RWPE2 (cell line): Measurements from ENCODE around the gene GLMN.

Experiments used
- ATAC-seq: fragments of 200-7000 bp; cut with Tn5 transposase; 3 replicates; pipeline ENCODE4 v1.9.1; 2021; ENCODE audit warnings: low read depth
- DNase-seq: peaks from one replicate; pipeline ENCODE4 v3.0.0-alpha.2; 2020; ENCODE audit warnings: low spot score
- H3K27ac ChIP-seq: fragments of 450-650 bp; 2 replicates; pipeline ENCODE4 v1.5.1; 2017; ENCODE audit warnings: mild to moderate bottlenecking; ENCODE audit not compliant: poor library complexity, severe bottlenecking
- H3K27me3 ChIP-seq: fragments of 250-450 bp; sonication (Bioruptor Pico); 2 replicates; pipeline ENCODE4 v1.5.1; 2021; ENCODE audit warnings: mild to moderate bottlenecking, moderate library complexity; ENCODE audit not compliant: insufficient read depth, poor library complexity, severe bottlenecking
- H3K36me3 ChIP-seq: fragments of 250-450 bp; sonication (Bioruptor Pico); 2 replicates; pipeline ENCODE4 v1.5.1; 2020; ENCODE audit warnings: low read depth, mild to moderate bottlenecking, moderate library complexity
- H3K4me1 ChIP-seq: fragments of 250-450 bp; sonication (Bioruptor Pico); 2 replicates; pipeline ENCODE4 v1.5.1; 2021; ENCODE audit warnings: mild to moderate bottlenecking, moderate library complexity; ENCODE audit not compliant: insufficient read depth, poor library complexity, severe bottlenecking
- H3K4me3 ChIP-seq: fragments of 250-450 bp; sonication (Bioruptor Pico); 2 replicates; pipeline ENCODE4 v1.5.1; 2021; ENCODE audit warnings: mild to moderate bottlenecking, moderate library complexity; ENCODE audit not compliant: severe bottlenecking
- H3K9me3 ChIP-seq: fragments of 250-450 bp; sonication (Bioruptor Pico); 2 replicates; pipeline ENCODE4 v1.5.1; 2021; ENCODE audit warnings: mild to moderate bottlenecking, moderate library complexity; ENCODE audit not compliant: severe bottlenecking
- TF ChIP-seq, protein P1 (sequence below): fragments of 450-650 bp; IDR thresholded peaks from one replicate; pipeline ENCODE4 v1.5.1; 2017; ENCODE audit warnings: mild to moderate bottlenecking, moderate library complexity; ENCODE audit not compliant: poor library complexity, severe bottlenecking

Gene GLMN

DNA sequence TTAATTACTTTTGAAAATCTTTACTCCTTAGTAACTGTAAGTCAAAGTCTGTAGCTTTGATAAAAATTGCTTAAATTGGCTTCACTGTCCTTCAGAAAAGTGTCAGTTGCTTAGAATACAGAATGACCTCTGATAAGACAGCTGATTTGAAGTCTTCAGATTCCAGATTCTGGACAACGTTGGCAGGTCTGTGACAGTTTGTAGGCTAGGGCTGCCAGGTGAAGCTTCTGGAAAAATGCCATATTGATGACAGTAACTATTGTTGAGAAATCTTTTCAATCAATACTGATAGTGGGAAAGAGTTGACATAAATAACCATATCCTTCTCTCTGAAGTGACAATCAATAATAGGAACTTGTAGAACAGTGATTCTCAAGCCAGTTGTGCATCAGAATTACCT lies 41.4 kb upstream of the GLMN start:
- H3K36me3 ChIP-seq, result peaks cover 38% of the 10 kb centered on the region
- no peak overlapping the region for H3K4me3 ChIP-seq
- no peaks in the 10 kb centered on the region for H3K4me1 ChIP-seq
- H3K27me3 ChIP-seq, result no peaks in the 10 kb centered on the region
- DNase-seq (no peak), ATAC-seq (no peak)
- H3K27ac ChIP-seq, result no peak overlapping the region
- H3K9me3 ChIP-seq, result no peaks in the 10 kb centered on the region
- TF ChIP-seq, protein P1, sequence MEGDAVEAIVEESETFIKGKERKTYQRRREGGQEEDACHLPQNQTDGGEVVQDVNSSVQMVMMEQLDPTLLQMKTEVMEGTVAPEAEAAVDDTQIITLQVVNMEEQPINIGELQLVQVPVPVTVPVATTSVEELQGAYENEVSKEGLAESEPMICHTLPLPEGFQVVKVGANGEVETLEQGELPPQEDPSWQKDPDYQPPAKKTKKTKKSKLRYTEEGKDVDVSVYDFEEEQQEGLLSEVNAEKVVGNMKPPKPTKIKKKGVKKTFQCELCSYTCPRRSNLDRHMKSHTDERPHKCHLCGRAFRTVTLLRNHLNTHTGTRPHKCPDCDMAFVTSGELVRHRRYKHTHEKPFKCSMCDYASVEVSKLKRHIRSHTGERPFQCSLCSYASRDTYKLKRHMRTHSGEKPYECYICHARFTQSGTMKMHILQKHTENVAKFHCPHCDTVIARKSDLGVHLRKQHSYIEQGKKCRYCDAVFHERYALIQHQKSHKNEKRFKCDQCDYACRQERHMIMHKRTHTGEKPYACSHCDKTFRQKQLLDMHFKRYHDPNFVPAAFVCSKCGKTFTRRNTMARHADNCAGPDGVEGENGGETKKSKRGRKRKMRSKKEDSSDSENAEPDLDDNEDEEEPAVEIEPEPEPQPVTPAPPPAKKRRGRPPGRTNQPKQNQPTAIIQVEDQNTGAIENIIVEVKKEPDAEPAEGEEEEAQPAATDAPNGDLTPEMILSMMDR, result no peak

DNA sequence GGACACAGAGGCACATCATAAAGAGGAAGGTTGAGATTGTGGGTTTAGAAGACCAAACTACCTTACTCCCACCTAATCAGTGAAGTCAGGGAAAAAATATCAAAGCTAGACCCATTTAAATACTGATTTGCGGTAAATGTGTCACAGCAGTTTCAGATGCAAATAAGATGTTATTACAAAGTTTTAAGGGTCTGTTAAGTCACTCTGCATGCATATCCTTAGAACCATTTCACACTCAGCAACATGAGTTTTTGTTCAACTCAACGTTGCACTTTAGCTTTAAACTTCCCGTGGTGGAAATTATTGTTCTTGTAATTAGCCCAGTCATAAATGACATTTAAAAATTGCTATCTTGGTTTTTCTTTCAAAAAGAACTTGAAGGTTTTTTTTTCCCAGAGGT lies 34.9 kb upstream of the GLMN start:
- Histone ChIP-seq H3K27me3 (no peaks in the 10 kb centered on the region), H3K27ac (no peak overlapping the region), H3K4me1 (peaks cover 12% of the 10 kb centered on the region), H3K9me3 (peaks cover 2% of the 10 kb centered on the region), H3K4me3 (no peak overlapping the region), H3K36me3 (peaks cover 53% of the 10 kb centered on the region)
- DNase-seq (no peak), ATAC-seq (no peak)
- TF ChIP-seq, protein P1, result no peak

DNA sequence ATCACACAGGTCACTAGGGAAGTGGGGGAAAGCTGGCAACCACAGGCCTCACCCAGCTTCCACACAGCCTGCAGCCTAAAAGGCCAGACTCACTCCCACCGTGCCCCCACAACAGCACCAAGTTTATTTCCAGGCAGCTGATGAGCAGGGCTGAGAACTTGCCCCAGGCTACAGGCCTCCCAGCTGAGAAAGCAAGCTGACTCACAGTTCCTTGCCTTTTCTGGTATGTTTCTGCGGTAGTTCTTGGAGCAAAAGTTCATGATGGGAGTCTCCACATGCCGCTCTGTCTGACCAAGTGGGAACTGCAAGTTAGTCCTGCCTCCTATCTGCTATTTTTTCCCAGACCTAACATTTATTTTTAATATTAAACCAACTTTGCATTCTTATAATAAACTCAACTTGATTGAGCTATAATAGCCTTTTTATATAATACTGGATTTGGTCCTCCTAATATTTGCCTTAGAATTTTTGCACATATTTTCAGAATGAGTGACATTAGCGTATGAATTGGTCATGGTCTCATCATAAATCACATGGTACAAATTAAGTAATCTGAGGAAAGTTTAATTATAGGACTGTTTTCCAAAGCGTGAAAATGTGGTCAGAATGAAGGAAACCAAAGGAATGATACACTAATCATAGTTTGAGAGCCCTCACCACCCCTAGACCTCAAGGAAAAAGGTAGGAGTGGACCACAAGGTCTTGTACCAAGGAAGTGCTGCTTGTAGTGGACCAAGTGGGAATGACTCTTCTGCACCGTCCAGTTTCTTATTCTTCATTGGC lies 30.8 kb upstream of the GLMN start:
- ATAC-seq, result peak; percentile 91
- H3K4me3 ChIP-seq, result no peak overlapping the region
- H3K27ac ChIP-seq, result peak overlapping the region; percentile 38
- TF ChIP-seq, protein P1, result peak; percentile 10
- peaks cover 7% of the 10 kb centered on the region for H3K9me3 ChIP-seq
- peak; percentile 81 for DNase-seq
- H3K27me3 ChIP-seq, result no peaks in the 10 kb centered on the region
- peaks cover 12% of the 10 kb centered on the region for H3K4me1 ChIP-seq
- H3K36me3 ChIP-seq, result peaks cover 59% of the 10 kb centered on the region

DNA sequence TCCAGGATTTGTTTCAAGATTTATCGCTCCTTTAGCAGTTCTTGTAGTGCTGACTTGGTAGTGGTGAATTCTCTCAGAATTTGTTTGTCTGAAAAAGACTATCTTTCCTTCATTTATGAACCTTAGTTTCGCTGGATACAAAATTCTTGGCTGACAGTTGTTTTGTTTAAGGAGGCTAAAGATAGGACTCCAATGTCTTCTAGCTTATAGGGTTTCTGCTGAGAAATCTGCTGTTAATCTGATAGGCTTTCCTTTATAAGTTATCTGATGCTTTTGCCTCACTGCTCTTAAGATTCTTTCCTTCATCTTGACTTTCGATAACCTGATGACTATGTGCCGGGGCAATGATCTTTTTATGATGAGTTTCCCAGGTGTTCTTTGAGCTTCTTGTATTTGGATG lies 29.0 kb upstream of the GLMN start:
- TF ChIP-seq, protein P1, result no peak
- no peaks in the 10 kb centered on the region for H3K27me3 ChIP-seq
- H3K36me3 ChIP-seq, result peaks cover 59% of the 10 kb centered on the region
- DNase-seq, result no peak
- peaks cover 7% of the 10 kb centered on the region for H3K9me3 ChIP-seq
- no peak overlapping the region for H3K4me3 ChIP-seq
- no peak for ATAC-seq
- H3K27ac ChIP-seq, result no peak overlapping the region
- H3K4me1 ChIP-seq, result peaks cover 12% of the 10 kb centered on the region

DNA sequence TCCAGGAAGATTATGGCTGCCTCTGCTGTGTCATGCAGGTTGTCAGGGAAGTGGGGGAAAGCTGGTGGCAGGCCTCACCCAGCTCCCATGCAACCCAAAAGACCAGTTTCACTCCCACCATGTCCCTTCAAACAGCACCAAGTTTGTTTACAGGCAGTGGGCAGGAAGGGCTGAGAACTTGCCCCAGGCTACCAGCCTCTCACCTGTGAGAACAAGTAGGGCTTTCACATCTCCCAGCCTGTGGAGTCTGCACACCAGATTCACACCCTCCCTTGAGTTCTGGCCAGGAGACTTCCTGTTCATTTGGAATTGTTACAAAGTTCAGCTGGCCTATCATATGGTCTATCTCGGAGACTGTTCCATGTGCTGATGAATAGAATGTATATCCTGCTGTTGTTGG lies 27.9 kb upstream of the GLMN start:
- no peak overlapping the region for H3K27ac ChIP-seq
- H3K36me3 ChIP-seq, result peaks cover 59% of the 10 kb centered on the region
- H3K4me3 ChIP-seq, result no peak overlapping the region
- H3K9me3 ChIP-seq, result peaks cover 7% of the 10 kb centered on the region
- H3K4me1 ChIP-seq, result peaks cover 12% of the 10 kb centered on the region
- TF ChIP-seq, protein P1, result no peak
- ATAC-seq (no peak), DNase-seq (no peak)
- H3K27me3 ChIP-seq, result no peaks in the 10 kb centered on the region
